Peyer's patch (tissue), 4 donors: ENCODE results near the gene CASZ1.

Source experiments
- POLR2A ChIP-seq, 2 donors: fragments of 450-650 bp; IDR thresholded peaks; one replicate each; pipeline ENCODE4 v1.5.1; 2017; ENCODE audit warnings: antibody characterized with exemption in 2 of 2, mild to moderate bottlenecking in 2 of 2, moderate library complexity in 2 of 2
- TF ChIP-seq, protein P1 (sequence below), 6 experiments: fragments of 450-650 bp in 4 of 6; fragments of 200-600 bp in 2 of 6; sonication (generic) in 1 of 6; IDR thresholded peaks; one replicate each; pipeline ENCODE4 v1.5.1; 2017 to 2019; ENCODE audit warnings: antibody characterized with exemption in 6 of 6, mild to moderate bottlenecking in 3 of 6, moderate library complexity in 1 of 6

GRCh38 chr1:10653370-10654125 is 142.9 kb downstream of the CASZ1 start:
- no peak for TF ChIP-seq POLR2A (IDR thresholded peaks at IDR 0.05)
- TF ChIP-seq, protein P1, sequence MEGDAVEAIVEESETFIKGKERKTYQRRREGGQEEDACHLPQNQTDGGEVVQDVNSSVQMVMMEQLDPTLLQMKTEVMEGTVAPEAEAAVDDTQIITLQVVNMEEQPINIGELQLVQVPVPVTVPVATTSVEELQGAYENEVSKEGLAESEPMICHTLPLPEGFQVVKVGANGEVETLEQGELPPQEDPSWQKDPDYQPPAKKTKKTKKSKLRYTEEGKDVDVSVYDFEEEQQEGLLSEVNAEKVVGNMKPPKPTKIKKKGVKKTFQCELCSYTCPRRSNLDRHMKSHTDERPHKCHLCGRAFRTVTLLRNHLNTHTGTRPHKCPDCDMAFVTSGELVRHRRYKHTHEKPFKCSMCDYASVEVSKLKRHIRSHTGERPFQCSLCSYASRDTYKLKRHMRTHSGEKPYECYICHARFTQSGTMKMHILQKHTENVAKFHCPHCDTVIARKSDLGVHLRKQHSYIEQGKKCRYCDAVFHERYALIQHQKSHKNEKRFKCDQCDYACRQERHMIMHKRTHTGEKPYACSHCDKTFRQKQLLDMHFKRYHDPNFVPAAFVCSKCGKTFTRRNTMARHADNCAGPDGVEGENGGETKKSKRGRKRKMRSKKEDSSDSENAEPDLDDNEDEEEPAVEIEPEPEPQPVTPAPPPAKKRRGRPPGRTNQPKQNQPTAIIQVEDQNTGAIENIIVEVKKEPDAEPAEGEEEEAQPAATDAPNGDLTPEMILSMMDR (IDR thresholded peaks at IDR 0.05): no peak
